ENCODE measurements around the gene IRF2BPL. TPM values are rescaled to one million over a fixed set of nuclear protein-coding genes. Genes with fewer than 3 reads are reported as not detected.

The IRF2BPL gene
- total and polyA plus RNA-seq, 2 donors from 2014 or later: 15.7 to 97.1 TPM

GRCh38 chr14:77045238-77046162 is 17.0 kb upstream of the IRF2BPL start:
- Histone ChIP-seq H3K36me3 (ENCODE audit: control insufficient read depth in 2 of 3, insufficient read depth in 3 of 3, low read length in 3 of 3) (no peaks in the 10 kb centered on the region), H3K4me1 (ENCODE audit: control insufficient read depth in 2 of 3, insufficient read depth in 2 of 3, low read depth in 1 of 3, low read length in 3 of 3) (peaks cover 29 to 51% (median 50%) of the 10 kb centered on the region in 3 donors), H3K4me3 (ENCODE audit: low read length in 3 of 3) (no peak overlapping the region), H3K9me3 (ENCODE audit: control insufficient read depth in 2 of 3, insufficient read depth in 1 of 3, low read length in 3 of 3) (no peaks in the 10 kb centered on the region), H3K27ac (ENCODE audit: low read depth in 2 of 2, low read length in 2 of 2) (peak overlapping the region in 1 of 2 donors; percentile 41), H3K9ac (ENCODE audit: low read length in 3 of 3) (no peak overlapping the region), H3K27me3 (ENCODE audit: control insufficient read depth, insufficient read depth, low read length) (no peaks in the 10 kb centered on the region)
- DNase-seq: peak in 4 of 5 donors; percentile 41 to 69 (median 51)
- FAIRE-seq: no peak
- intact Hi-C loops (cut with DNase I): no loop called here
- no peak for TF ChIP-seq CTCF (IDR thresholded peaks at IDR 0.05; ENCODE audit: borderline replicate concordance, extremely low read depth, insufficient read depth)

DNA sequence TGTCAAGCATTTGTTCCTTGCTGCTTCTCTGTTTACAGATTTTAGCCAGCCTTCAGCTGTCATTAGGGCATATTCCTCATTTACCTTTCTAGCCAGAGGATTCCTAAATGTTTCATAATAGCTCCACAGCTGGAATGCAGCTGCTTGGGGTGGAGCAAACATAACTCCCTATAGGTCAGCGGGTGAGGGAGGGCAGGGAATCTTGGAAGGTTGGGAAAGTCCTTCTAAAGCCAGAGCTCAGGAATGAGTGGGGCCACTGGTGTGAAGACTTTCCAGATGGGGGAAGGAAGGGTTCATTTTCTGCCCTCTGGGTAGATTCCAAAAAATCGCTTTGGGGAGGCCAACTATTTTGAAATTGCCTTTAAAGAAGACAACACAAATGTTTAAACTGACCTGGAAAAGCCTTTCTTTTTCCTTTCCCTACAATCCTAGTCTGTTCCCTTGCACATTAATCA is 16.3 kb upstream of the IRF2BPL start:
- intact Hi-C loops (cut with DNase I): no loop called here
- no peaks in the 10 kb centered on the region for H3K27me3 ChIP-seq (ENCODE audit: control insufficient read depth, insufficient read depth, low read length)
- H3K36me3 ChIP-seq (ENCODE audit: control insufficient read depth in 2 of 3, insufficient read depth in 3 of 3, low read length in 3 of 3): no peaks in the 10 kb centered on the region
- peak in 4 of 5 donors; percentile 39 to 78 (median 60) for DNase-seq
- no peak for TF ChIP-seq CTCF (IDR thresholded peaks at IDR 0.05; ENCODE audit: borderline replicate concordance, extremely low read depth, insufficient read depth)
- peak overlapping the region; percentile 18 to 91 for H3K27ac ChIP-seq (ENCODE audit: low read depth in 2 of 2, low read length in 2 of 2)
- no peak overlapping the region for H3K4me3 ChIP-seq (ENCODE audit: low read length in 3 of 3)
- no peaks in the 10 kb centered on the region for H3K9me3 ChIP-seq (ENCODE audit: control insufficient read depth in 2 of 3, insufficient read depth in 1 of 3, low read length in 3 of 3)
- no peak for FAIRE-seq
- peaks cover 29 to 51% (median 51%) of the 10 kb centered on the region in 3 donors for H3K4me1 ChIP-seq (ENCODE audit: control insufficient read depth in 2 of 3, insufficient read depth in 2 of 3, low read depth in 1 of 3, low read length in 3 of 3)
- no peak overlapping the region for H3K9ac ChIP-seq (ENCODE audit: low read length in 3 of 3)

GRCh38 chr14:77043984-77044485 is 15.5 kb upstream of the IRF2BPL start:
- H3K27me3 ChIP-seq (ENCODE audit: control insufficient read depth, insufficient read depth, low read length): no peaks in the 10 kb centered on the region
- H3K27ac ChIP-seq (ENCODE audit: low read depth in 2 of 2, low read length in 2 of 2): peak overlapping the region; percentile 91 to 96
- no peak for TF ChIP-seq CTCF (IDR thresholded peaks at IDR 0.05; ENCODE audit: borderline replicate concordance, extremely low read depth, insufficient read depth)
- H3K9ac ChIP-seq (ENCODE audit: low read length in 3 of 3): peak overlapping the region in 1 of 3 donors; percentile 63
- intact Hi-C loops (cut with DNase I): no loop called here
- H3K4me3 ChIP-seq (ENCODE audit: low read length in 3 of 3): no peak overlapping the region
- DNase-seq (peak in 2 of 5 donors; percentile 43 to 52), FAIRE-seq (no peak)
- H3K36me3 ChIP-seq (ENCODE audit: control insufficient read depth in 2 of 3, insufficient read depth in 3 of 3, low read length in 3 of 3): no peaks in the 10 kb centered on the region
- peaks cover 32 to 59% (median 54%) of the 10 kb centered on the region in 3 donors for H3K4me1 ChIP-seq (ENCODE audit: control insufficient read depth in 2 of 3, insufficient read depth in 2 of 3, low read depth in 1 of 3, low read length in 3 of 3)
- H3K9me3 ChIP-seq (ENCODE audit: control insufficient read depth in 2 of 3, insufficient read depth in 1 of 3, low read length in 3 of 3): no peaks in the 10 kb centered on the region

Measured in kidney (tissue), 14 donors.